Fibroblast of villous mesenchyme (primary cell): ENCODE data around the gene CCDC134. TPM values are rescaled to one million over a fixed set of nuclear protein-coding genes. Genes with fewer than 3 reads are reported as not detected.
A peak's percentile ranks its signal among the peaks of the same experiment; 100 is the strongest.

ENCODE experiments used
- DNase-seq: peaks from one replicate; pipeline ENCODE4 v3.0.0-alpha.2; 2010; ENCODE audit warnings: low read depth
- H3K4me3 ChIP-seq: 2 replicates; pipeline ENCODE4 v1.5.1; 2011; ENCODE audit warnings: low read depth, mild to moderate bottlenecking, low read length
- total RNA-seq: library from RNA; depleted of rRNA; stranded (reverse); fragments of >200 nt; gene quantifications from 2 replicates; pipeline ENCODE4 v1.2.3, GENCODE V29; 2012
- TF ChIP-seq, protein P1 (sequence below): IDR thresholded peaks from 2 replicates; pipeline ENCODE4 v1.5.1; 2012; ENCODE audit warnings: low read depth, mild to moderate bottlenecking, low read length; ENCODE audit not compliant: insufficient read depth

CCDC134 gene
- total RNA-seq, 1 donor: 16.0 TPM

DNA sequence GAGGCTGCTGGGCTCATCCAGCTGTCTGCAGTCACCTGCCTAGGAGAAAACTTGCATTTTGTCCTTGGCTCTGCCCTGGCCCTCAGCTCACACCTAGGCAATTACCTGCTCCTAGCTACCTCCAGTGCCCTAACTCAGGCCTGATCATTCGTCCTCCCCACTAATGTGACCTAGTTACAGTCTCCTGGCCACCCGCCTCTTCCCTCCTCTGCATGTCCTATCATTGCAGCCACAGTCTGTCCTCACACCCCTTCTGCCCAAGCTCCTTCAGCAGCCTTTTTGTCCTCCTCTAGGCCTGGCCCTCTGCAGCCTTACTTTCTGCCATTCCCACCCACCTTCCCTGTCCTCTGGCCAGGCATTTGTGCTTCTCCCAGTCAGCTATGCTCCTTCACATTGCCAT, 17.7 kb upstream of the CCDC134 start:
- no peak overlapping the region for H3K4me3 ChIP-seq
- TF ChIP-seq, protein P1, sequence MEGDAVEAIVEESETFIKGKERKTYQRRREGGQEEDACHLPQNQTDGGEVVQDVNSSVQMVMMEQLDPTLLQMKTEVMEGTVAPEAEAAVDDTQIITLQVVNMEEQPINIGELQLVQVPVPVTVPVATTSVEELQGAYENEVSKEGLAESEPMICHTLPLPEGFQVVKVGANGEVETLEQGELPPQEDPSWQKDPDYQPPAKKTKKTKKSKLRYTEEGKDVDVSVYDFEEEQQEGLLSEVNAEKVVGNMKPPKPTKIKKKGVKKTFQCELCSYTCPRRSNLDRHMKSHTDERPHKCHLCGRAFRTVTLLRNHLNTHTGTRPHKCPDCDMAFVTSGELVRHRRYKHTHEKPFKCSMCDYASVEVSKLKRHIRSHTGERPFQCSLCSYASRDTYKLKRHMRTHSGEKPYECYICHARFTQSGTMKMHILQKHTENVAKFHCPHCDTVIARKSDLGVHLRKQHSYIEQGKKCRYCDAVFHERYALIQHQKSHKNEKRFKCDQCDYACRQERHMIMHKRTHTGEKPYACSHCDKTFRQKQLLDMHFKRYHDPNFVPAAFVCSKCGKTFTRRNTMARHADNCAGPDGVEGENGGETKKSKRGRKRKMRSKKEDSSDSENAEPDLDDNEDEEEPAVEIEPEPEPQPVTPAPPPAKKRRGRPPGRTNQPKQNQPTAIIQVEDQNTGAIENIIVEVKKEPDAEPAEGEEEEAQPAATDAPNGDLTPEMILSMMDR: no peak
- DNase-seq: no peak

DNA sequence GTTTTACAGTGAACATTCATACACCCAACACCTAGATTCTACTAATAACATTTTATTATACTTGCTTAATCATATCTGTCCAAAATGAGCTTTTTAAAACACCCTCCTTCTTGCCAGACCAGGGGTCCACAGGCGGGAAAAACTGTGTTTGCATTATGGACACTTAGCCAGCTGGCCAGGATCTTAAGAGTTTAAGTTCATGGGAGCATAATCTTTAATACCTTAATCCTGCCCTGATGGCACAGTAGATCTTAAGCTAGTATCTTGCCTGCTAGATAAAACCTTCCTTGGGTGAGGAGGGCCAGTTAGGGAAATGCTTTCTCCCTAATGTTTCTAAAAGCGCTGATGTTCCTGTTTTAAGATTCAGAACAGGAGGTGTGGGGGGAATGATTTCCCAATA, 13.1 kb upstream of the CCDC134 start:
- TF ChIP-seq, protein P1: no peak
- no peak overlapping the region for H3K4me3 ChIP-seq
- peak; percentile 29 for DNase-seq

DNA sequence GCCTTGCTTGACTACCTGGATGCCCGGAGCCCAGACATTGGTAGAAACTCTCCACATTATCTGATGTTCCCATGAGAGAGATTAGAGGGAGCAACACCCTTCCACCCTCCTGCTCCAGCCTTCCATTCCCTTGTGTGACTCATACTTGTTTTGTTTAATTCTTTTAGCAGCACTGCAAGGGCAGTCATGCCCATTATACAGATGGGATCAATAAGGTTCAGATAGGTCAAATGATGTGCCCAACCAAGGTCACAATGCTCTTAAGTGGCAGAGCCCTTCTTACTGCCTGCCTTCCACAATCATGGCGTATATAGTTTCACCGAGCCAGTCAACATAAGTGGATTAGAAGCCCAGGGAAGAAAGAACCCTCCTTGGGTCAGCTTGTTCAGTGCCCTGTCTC, 6.6 kb upstream of the CCDC134 start:
- TF ChIP-seq, protein P1: no peak
- no peak overlapping the region for H3K4me3 ChIP-seq
- no peak for DNase-seq

DNA sequence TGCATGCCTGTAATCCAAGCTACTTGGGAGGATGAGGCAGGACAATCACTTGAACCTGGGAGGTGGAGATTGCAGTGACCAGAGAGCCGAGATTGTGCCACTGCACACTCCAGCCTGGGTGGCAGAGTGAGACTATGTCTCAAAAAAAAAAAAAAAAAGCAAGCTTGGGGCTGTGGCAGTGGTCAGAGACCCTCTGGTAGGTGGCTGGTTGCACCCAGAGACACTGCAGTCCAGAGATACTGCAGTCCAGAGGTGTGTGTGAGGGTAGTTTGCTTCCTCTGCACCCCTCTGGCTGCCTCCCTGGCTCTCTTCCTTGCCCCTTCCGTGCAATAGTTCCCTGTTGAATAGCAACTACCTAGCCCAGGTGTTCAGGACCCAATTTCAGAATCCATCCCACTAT, 1.7 kb upstream of the CCDC134 start:
- no peak overlapping the region for H3K4me3 ChIP-seq
- DNase-seq: no peak
- TF ChIP-seq, protein P1: no peak

DNA sequence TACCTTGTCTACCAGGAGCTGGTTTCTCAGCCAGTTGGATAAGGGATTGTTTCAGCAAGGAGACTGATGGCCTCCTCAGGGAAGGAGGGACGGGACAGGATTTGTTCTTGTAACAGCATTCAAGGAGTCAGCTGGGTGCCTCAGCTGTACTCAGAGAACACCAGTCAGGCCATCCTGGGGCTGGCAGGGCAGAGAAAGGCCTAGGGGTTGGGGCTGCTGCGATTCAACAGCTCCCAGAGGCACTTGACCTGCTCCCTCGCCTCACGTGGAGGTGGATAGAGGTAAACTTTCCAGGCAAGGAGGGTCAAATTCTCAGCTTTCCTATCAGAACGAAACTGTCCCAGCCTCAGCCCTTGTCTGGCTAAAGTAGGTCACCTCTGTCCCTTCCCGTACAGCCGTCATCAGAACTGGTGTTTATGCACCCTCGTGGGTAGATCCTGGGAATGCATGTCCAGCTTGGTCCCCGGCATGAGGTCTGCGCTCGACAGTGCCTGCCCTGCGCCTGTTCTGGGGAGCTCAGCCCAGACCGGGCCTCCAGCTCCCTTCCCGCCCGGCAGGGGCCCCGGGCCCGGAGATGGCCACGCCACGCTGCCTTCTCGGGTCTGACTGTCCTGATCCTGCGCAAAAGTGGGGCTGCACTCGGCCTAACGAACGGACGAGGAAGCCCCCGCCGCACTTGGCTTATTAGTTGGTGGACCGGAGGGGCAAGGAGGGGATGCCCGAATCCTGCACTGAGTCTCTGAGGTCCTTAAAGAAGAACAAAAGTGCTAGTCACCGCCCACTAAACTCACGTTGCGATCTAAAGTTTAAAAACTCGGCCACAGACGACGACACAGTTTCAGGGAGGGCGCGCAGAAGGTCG, 762 bp upstream of the CCDC134 start:
- peak; percentile 40 for DNase-seq

DNA sequence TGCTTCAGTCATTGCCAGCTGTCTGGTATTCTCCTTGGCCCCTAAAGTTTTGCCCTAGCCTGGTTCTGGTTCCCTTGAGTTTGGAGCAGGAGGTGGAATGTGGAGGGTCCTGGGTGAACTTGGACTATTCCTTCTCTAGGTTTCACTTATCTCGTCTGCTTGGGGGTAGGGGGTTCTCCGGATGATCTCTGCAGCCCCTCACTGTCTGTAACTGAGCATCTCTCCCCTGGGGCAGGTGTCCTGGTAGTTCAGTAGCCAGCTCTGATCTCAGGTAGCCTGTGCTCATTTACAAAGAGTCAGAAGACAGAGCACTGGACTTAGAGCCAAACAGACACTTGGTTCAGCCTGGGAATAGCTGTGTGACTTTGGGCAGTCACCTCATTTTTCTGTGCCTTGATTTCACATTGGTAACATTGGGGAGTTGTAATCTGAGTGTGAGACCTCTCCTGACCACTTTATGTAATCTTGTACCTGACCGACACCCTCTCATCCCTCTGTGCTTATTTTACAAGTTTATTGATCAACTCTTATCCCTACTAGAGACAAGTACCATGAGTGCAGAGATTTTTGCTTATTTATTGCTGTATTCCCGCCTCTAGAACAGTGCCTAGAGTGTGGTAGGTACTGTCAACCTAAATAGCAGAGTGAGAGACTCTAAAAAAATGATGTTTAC, 804 bp downstream of the CCDC134 start:
- peak overlapping the region; percentile 99 for H3K4me3 ChIP-seq
- no peak for DNase-seq
- TF ChIP-seq, protein P1: no peak

More for the DNA sequence above, 762 bp upstream of the CCDC134 start:
- TF ChIP-seq, protein P1: no peak
- H3K4me3 ChIP-seq: peak overlapping the region; percentile 99
